HG03045 (cell line): ENCODE data around the gene MRGPRE.

Experiments
- ATAC-seq: cut with Tn5 transposase; IDR thresholded peaks from one replicate; pipeline ENCODE4 v1.9.1; 2021; ENCODE audit warnings: mild to moderate bottlenecking, moderate library complexity; ENCODE audit not compliant: unreplicated experiment

The MRGPRE gene

DNA sequence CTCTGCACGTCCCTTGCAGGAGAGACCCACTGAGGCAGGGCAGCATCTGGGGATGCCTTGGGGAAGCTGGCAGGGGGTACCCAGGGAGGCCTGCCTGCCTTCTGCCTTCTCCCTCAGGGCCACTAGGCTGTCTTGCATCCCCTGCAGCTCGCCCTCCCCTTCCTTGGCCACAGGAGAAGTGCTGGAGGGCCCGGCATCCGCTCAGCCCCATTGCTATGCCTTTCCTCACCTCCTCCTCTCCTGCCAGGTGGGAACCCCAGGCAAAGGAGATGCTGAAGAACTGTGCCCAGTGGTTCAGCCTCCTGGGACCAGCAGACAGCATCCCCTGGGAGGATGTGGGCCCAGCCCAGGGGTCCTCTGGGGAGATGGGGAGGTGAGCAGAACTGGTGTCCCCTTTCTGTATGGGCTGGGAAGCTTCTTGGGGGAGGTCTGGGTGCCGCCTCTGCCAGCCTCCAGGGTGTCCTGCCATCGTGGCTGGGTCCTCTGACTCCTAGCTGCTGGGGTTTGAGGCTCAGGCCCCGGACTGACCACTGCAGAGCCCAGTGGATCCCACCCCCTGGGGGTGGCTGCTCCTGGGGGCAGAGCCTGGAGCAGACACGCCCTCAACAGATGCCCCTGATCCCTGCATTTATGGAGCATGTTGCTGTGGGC is 34.2 kb downstream of the MRGPRE start:
- no peak for ATAC-seq

DNA sequence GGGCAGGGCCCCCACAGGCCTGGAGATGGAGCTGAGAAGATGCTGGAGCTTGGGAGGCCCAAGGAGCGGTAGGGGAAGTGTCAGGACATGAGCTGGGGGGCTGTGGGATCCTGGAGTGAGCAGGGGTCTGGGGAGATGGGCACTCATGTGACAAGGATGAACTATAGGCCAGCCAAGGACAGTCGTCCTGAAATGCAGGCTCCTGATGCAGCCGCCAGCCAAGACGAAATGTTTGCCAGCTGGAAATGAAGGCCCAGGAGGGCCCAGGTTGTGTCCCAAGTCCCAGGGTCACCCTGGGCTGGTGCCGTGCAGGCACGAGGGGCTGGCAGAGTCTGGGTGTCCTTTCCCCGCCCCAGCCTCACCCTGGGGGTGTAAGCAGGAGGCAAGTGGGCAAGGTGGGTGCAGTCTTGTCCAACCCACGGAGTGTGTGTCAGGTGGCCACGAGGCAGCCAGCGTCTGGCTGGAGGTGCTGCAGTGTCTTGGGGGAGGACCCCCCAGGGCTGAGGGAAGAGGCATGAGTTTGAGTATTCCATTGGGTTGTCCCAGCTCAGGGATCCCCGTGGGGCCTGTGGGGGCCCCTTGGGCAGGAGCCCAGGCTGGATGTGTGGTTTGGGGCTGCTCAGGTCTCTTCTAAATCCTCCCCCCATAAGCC is 35.0 kb downstream of the MRGPRE start:
- no peak for ATAC-seq

DNA sequence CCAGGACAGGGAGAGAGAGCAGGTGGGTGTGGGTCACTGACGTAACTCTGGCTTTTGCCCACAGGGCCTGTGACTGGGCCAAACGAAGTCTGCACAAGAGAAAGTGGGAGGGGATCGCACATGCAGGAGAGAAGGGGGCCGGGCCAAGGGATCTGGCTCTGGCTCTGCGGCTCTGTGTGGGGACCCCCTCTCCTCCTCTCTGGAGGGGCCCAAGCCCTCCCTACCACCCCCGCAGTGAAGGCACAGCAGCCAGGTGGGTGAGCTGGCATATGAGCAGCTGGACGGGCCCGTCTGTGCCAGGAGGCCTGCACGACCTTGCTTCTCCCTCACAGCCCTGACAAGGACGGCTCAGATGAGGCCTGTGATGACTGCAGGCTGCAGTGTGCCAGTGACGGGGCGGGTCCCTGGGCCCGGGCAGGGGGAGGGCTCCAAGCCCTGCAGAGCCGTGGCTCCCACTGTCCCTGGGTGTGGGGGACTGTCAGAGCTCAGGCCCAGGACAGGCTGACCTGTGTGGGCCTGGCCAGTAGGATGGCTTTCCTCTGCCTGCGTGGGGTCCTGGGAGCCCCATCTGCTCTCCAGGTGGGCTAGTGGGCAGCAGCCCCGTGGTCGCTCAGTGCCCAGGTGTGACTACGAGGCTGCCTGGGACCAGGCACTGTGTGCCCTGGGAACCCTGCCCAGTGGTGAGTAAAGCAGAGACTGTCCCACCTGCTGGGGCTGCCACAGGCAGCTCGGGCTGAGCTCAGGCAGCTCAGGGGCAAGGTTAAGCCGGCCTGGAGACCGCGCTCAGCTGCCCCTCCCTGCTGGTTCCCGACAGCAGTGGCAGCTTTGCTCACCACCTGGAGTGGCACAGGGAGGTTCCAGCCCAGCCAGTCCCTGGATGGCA is 35.8 kb downstream of the MRGPRE start:
- no peak for ATAC-seq

DNA sequence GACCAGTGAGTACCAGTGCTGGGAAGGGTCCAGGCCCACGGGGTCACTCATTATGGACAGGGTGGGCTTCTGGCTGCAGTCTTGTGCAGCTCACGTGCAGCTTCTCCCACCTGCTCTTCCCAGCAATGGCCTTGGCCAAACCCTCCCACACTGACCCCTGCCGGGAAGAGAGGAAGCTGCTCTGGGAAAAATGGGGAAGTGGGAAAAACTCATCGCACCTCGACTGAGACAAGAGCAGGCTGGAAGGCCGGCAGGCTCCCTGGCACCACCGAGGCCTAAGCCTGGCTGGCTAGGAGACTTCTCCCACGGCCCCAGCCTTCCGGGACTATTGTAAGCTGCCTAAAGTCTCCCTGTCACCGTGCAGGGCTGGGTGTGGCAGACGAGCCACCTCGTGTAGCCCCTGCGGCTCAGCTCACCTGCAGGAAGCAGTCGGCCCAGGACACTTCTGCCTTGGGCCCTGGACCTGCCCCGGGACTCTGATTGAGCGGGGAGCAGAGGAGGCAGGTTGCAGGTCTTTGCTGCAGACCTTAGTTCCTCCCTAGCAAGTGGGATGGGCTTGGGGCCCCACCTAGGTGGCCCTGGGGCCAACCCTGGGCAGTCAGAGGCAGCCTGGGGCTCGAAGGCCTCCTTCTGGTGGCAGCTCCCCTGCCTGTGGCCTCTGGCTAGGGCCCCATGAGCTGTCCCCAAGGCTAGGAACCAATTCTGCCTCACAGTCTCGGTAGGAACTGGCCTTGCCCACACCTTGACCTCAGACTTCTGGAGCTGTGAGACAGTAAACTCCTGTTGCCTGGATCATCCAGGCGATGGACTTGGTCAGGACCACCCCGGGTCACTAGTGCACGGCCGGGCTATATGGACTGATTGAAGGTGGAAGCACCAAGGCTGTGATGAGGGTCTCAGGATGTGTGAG is 36.7 kb downstream of the MRGPRE start:
- no peak for ATAC-seq

DNA sequence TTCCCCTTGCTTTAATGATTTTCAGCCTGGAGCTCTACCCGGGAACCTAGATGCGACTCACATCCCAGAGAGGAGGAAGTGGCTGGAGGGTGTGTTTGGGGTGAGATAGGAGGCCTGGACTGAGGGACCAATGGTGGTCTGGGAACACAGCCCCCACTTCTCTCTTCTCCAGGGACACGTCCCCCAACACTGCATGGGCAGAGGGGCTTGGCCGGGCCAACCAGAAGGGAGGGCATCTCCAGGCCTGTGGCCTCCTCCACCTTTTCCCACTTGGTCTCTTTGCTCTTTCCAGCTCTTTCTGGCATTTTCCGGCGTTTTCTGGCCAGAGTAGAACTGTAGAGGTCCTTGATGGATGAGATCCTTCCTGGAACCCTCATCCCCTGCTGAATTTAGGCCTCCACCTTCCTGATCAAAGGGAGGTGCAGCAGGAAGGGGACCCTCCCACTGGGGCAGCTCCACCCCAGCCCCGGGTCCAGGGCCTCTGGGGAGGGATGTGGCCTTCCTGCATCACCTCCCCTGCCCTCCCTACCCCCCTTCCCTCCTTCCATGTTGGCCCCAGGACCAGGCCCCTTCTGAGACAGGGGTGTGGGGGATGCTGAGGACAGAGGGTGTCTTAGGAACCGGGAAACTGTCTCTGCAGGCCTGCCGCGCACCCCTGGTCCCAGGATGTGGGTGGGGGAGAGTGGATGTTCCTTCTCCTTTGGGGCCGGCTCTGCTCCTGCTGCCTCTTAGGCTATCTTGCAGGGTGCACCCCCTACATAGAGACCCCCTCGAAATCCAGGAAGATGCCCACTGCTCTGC is 38.0 kb downstream of the MRGPRE start:
- ATAC-seq: no peak

DNA sequence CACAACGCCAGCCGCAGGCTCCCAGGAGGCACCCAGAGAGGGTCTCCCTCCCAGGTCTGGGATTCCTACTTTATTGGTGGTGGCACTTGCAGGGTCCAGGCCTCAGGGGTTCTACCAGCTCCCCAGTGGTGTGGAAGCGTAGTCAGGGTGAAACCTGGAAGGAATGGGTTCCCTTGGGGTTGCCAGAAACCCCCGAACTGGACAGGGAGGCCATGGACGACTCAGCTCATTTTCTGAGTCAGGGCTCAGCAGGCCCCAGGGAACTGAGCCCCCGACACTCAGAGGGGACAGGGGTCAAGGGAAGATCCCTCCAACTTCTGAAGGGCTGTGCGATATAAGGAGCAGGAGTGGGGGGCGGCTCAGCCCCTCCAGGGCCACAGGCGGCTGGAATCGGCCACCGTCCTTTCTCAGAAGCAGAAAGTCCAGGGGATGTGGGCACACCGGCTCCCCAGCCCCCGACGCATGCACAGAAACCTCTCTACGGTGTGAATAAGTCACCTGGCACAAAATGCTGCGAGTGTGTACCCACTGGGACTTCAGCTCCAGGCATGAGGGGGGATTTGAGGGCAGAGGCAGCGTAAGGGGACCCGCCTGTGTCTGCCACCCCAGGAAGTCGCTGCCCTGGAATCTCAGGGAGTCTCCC is 38.7 kb downstream of the MRGPRE start:
- ATAC-seq: no peak

DNA sequence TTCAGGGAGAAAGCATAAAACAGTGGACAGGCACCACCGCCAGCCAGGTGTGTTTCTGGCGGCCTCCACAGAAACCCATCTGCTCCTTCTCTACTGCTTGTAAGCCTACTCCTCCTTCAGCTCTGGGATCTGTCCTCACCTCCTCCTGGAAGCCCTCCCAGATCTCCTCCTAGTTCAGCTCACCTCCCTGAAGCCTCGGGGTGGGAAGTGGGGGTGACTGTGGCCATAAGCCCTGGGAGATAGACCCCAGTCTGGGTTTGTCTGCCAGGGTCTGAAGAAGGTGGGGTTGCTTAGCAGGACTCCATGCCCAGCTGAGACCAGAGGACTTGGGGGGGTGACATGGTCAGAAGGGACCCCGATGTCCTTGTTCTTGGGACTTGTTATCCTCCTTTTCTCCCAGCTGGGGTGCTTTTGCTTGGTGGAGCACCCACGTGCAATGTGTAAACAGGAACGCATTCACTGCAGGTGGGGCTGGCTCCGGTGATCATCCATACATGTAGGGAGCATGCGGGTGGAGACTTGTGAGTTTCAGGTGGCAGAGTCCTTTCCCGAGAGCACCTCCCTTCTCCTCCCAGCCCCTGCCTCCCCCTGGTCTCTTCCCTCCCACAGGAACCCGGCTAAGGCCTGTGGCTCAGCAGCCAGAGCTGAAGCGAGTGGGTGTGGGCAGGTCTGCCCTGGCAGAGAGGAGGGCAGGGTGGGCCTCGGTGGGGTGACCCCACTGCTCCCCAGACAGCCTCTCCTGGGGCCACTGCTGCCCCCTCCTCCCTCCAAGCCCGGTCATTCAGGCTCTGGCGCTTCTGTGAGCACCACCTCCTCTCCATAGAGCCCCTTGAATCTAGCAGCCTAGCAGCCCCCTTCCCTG is 39.5 kb downstream of the MRGPRE start:
- ATAC-seq: no peak

DNA sequence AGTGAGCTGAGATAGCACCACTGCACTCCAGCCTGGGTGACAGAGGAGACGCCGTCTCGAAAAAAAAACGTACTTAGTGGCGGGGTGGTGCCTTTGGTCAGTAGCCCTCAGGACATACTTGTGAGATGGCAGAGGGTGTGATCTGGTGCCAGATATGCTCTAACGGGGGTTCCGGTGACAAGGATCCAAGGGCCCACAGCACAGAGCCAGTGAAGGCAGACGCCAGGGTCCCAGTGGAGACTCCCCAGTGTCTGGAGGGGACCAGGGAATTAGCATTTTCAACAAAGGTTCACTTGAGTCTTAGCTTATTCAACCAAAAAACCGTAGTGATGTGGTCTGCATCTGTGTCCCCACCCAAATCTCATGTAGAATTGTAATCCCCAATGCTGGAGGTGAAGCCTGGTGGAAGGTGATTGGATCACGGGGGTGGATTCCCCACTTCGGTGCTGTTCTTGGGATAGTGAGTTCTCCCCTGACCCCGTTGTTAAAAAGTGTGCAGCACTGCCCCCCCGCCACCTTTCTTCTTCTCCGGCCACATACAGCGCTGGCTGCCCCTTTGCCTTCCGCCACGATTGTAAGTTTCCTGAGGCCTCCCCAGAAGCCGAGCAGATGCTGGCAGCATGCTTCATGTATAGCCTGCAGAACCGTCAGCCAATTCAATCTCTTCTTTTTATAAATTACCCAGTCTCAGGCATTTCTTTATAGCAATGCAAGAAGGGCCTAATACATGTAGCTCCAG is 40.5 kb downstream of the MRGPRE start:
- no peak for ATAC-seq

DNA sequence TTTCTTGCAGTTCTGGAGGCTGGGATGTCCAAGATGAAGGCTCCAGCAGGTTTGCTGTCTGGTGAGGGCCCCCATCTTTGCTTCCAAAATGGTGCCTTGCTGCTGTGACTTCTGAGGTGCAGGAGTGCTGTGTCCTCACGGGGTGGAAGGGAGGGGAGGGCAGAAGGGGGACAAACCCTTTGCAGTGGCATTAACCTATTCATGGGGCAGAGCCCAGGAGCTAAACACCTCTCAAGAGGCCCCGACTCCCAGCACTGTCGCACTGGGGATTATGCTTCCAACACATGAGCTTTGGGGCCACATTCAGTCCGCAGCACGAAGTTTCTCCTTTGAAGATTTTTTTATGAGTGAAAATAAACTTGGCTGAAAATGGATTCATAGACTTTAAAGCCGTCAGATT is 41.6 kb downstream of the MRGPRE start:
- no peak for ATAC-seq

DNA sequence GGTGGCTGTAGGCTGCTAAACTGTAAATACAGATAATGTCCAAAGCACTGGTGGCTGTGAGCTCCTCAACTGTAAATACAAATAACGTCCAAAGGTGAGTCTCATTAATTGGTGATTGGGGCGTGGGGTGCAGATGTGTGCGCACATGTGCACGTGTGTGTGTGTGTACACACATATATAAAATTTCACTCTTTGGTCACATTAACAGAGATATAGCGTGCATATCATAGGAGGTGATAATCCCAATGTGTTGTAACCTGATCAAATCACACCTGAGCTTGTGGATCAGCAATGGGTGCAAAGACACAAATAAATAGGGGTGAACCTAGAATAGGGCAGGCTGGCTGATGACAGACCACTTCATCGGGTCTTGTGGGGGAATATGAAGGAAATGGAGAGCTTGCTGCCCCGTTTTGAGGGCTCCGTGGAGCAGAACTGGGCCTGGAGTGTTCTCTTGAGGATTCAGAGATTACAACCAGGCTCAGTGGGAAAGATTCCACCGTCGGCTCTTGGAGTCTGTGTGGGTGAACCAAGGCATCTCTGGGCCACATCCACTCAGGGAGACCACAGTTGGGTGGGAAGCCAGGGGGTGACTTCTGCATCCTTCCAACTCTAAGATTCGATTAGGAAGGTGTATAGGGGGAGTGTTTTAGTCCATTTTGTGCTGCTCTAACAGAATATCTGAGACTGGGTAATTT is 42.2 kb downstream of the MRGPRE start:
- ATAC-seq: no peak

DNA sequence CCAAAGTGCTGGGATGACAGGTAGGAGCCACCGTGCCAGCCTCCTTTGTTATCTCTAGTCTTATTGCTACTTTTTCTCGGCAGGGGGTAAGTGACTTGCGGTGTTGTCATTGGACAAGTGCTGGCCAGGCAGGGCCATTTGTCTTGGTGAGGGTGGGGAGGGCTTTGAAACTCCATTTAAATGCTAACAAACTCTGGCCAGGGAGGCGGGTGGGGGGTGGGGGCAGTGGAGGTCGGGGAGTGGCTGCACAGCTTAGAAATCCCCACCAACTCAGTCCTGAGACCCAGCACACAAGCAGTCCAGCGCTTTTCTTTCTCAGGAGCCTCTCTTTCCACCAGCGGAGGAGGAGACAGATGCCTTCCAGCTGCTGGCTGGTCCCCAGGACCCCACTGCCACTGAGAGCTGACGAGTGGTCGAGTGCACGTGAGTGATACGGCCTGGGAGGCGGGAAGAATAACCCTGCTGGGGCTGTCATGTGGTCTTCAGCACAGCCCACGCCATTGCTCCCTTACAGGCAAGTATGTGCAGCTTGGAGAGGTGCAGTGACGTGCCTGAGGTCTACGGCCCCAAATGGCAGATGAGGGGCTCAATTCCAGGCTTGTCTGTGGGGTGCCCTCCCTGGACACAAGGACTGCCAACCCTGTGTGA is 42.9 kb downstream of the MRGPRE start:
- ATAC-seq: no peak

DNA sequence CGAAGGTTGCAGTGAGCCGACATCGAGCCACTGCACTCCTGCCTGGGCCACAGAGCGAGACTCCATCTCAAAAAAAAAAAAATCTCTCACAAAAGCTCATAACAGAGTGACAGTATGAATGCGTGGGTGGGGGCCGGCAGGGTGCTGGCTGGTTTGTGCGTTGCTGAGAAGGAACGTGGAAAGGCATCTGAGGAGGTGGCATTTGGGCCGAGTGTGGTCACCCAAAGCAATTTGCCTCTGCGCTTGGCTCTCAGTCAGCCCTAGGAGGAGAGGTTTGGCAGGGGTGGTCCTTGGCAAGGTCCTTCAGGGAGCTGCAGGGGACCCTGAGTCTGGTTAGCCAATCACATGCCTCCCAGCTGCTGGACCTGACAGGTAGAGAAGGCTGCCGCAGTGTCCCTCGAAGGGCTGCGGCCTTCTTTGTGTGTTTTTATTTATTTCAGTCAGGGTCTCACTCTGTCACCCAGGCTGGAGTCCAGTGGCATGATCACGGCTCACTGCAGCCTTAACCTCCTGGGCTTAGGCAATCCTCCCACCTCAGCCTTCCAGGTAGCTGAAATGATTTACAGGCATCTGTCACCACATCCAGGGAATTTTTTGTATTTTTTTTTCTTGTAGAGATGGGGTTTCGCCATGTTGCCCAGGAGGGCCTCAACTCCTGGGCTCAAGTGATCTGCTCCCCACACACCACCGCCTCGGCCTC is 43.6 kb downstream of the MRGPRE start:
- no peak for ATAC-seq

DNA sequence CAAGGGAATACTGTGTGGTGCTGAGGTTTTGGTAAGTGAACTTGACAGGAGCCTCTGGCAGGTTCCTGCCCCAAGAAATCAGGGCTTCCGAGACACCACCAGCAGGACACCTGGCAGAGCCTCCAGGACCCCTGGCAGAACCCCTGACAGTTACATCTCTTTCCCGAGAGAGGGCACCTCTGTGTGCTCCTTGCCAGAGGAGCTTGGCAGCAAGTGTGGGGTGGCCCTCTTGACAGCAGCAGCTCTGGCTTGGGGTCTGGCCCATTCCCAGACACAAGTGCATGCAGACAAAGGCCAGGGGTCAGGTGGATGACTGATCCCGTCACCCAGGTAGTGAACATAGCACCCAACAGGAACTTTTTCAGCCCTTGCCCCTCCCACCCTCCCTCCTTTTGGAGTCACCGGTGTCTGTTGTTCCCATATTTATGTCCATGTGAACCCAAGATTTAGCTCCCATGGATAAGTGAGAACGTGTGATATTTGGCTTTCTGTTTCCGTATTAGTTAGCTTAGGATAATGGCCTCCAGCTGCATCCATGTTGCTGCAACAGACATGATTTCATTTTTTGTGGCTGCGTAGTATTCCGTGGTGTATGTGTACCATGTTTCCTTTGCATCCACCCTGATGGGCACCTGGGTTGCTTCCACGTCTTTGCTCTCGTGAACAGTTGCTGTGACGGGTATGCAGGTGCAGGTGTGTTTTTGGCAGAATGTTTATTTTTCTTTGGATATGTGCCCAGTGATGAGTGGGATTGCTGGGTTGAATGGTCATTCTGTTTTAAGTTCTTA is 45.9 kb downstream of the MRGPRE start:
- ATAC-seq: no peak

DNA sequence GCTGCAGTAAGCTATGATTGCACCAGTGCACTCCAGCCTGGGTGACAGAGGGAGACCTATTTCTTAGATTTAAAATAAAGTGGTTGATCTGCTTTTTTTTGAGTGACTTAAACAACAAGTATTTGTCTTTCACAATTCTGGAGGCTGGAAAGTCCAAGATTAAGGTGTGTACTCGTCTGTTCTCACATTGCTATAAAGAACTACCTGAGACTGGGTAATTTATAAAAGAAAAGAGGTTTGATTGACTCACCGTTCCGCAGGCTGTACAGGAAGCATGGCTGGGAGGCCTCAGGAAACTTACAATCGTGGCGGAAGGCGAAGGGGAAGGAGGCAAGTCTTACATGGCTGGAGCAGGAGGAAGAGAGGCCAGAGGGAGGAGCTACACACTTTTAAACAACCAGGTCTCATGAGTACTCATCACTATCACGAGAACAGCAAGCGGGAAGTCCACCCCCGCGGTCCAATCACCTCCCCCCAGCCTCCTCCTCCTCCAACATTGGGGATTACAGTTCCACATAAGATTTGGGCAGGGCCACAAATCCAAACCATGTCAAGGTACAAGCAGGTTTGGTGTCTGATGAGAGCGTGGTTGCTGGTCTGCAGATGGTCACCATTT is 47.4 kb downstream of the MRGPRE start:
- no peak for ATAC-seq

DNA sequence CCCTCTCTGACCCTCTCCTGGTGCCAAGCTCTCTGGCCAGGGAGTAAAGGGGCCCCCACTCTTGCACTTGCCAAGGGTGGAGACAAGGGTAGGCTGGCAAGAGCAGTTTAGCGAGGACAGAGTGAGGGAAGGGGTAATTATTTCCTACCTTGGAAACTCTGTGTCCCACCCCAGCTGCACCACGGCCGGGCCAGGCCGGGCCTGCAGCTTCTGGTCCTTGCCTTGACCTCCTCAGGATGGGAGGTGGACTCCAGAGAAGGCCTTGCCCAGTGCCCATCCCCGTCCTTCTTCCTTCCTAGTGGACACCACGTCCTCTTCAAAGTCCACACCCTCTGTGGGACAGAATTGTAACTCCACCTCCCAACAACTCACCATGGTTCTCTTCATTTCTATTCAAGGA is 48.7 kb downstream of the MRGPRE start:
- ATAC-seq: no peak
